GM21786 (cell line): ENCODE data around the gene PTCH2.
A peak's percentile ranks its signal among the peaks of the same experiment; 100 is the strongest.
"Not testable (repeated sequence)": the region's sequence is repeated elsewhere in the genome, so short reads cannot be mapped to it uniquely, and the experiment has no call there.

ENCODE experiments used
- ATAC-seq: cut with Tn5 transposase; IDR thresholded peaks from one replicate; pipeline ENCODE4 v1.9.1; 2021; ENCODE audit not compliant: unreplicated experiment

Gene PTCH2

DNA sequence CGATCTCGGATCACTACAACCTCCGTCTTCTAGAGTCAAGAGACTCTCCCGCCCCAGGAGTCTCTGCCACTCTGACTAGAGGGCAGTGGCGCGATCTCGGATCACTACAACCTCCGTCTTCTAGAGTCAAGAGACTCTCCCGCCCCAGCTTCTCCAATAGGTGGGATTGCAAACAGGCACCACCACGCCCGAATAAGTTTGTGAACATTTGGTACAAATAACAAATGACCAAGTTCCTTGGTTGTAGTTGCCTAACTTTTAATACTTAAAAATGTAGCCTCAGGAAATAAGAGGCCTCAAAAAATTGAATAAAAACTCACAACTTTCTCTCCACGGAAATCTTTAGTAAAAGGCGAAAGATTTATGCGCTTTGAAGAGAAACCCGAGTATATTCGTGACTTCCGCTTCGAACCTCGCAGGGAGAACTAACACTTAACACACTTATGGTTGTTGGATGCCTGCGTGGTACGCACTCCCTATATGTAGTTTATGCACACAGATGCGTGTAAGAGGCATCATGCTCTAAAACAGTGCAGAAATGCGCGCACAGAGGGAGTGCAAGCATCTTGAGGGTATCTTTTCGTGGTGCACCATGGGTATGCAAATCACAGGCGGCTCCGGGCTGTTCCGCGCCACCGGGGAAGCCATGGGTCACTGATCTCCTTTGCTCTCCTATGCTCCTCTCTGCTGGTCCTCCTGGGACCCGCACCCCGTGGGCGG, 23.3 kb downstream of the PTCH2 start:
- peak; percentile 71 for ATAC-seq

GRCh38 chr1:44819196-44819607, 23.9 kb downstream of the PTCH2 start:
- no peak for ATAC-seq

DNA sequence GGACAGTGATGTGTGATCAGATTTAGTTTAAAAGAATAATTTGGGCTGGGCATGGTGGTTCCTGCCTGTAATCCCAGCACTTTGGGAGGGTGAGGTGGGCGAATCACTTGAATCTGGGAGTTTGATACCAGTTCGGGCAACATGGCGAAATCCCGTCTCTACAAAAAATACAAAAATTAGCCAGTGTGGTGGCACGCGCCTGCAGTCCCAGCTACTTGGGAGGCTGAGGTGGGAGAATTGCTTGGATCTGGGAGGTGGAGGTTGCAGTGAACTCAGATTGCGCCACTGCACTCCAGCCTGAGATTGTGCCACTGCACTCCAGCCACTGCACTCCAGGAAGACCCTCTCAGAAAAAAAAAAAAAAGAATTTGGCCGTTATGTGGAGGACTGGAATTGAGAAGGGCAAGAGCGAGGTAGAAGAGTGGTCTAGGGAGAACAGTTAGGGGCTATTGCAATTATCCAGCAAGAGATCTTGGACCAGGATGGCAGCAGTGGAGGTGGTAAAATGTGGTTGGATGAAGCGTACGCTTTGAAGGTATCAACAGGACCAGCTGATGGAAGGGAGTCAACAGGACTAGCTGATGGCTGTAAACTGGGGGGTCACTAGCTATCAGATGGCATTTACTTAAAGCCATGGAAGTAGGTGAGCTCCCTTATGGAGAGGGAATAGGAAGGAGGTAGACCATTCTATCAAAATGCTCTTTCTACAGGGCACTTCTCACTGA, 25.1 kb downstream of the PTCH2 start:
- ATAC-seq = no peak

DNA sequence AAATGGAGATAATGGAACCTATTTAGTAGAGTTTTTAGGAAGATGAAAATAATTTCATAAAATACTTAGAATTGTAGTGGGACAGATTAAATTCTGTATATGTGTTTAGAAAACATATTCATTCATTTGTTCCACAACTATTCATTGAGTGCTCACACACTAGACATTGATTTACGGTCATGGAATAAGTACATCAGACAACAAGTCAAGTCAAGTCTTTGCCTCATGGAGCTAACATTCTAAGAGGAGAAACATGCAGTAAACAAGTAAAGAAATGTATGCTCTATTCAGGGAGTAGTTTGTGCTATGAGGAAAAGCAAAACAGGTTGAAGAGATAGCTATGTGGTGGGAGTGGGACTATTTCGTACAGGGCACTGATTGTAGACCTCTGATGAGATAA, 25.7 kb downstream of the PTCH2 start:
- no peak for ATAC-seq

GRCh38 chr1:44815926-44816325, 27.1 kb downstream of the PTCH2 start:
- not testable (repeated sequence) for ATAC-seq

DNA sequence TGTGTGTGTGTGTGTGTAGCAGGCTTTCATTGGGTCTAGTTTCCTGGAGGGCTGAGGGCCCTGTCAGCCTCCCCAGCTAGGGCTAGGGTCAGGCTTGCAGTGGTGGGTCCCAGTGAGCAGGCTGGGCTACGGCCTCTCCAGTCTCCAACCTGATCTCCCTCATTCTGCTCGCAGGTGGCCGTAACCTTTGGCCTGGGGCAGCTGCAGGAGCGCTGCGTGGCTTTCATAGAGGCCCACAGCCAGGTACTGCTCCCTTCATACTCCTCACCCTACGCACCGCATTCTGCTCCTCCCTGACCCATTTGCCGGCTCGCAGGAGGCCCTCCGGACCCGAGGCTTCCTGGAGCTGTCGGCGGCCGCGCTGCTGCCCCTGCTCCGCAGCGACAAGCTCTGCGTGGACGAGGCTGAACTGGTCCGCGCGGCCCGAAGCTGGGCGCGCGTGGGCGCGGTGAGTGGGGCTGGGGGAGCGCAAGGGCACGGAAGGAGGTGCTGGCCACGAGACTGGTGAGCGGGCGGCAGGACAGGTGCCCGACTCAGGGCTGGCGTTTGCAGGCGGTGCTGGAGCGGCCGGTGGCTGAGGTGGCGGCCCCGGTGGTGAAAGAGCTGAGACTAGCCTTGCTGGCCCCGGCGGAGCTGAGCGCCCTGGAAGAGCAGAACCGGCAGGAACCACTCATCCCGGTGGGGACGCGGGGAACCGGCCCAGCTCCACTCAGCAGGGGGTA, 30.1 kb downstream of the PTCH2 start:
- no peak for ATAC-seq

- ATAC-seq = no peak
Measured at GRCh38 chr1:44811234-44811633, 31.8 kb downstream of the PTCH2 start.

DNA sequence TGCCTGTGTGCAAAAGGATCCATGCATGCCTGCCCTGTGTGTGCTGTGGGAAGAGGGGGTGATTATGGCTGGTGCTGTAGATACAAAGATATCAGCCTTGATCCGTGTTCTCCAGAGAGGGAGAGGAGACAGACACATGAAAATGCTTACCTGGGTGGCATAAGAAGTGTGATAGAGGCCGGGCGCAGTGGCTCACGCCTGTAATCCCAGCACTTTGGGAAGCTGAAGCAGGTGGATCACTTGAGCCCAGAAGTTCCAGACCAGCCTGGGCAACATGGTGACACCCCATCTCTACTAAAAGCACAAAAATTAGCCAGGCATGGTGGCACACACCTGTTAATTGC, 32.3 kb downstream of the PTCH2 start:
- not testable (repeated sequence) for ATAC-seq

- no peak for ATAC-seq
Measured at GRCh38 chr1:44810101-44810761, 32.8 kb downstream of the PTCH2 start.

- peak; percentile 49 for ATAC-seq
Measured at GRCh38 chr1:44808938-44809917, 33.8 kb downstream of the PTCH2 start.

GRCh38 chr1:44808063-44808937, 34.8 kb downstream of the PTCH2 start, which contains the start of gene BTBD19:
Gene BTBD19, plus strand, starts transcription at chr1:44808523. Its CDS starts 298 bp downstream, at chr1:44808821.
- ATAC-seq = peak; percentile 30

DNA sequence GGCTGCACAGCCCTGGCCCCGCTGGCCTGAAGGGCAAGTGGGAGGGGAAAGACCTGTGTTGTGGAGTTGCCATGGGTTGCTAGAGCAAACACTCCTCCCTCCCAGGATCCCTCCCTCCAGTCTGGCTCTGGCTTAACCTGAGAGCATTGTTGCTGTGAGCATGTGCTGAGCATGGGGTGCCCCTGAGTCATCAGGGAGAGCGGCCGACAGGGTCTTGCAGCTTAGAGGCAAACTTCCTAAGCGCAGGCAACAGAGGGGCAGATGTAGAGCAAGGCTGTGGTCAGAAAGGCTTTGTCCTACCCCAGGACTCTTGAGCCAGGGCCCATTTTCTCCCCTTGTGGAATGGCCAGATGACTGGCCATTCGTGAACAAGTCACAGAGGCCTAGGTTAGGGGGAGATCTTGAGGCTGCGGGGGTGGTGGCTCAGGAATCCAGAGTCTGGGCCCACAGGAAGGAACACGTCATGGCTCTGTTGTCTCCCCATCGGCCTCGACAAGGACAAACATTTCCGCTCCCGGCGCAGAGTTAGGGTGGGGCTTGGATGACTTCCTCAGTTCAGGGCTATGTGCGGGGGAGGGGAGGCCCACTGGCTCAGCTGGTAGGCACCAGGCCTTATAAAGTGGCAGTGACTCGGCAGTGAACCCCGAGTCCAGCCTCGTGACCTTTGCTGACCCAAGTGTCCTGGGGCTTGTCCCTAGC, 35.5 kb downstream of the PTCH2 start:
- ATAC-seq = peak; percentile 39

DNA sequence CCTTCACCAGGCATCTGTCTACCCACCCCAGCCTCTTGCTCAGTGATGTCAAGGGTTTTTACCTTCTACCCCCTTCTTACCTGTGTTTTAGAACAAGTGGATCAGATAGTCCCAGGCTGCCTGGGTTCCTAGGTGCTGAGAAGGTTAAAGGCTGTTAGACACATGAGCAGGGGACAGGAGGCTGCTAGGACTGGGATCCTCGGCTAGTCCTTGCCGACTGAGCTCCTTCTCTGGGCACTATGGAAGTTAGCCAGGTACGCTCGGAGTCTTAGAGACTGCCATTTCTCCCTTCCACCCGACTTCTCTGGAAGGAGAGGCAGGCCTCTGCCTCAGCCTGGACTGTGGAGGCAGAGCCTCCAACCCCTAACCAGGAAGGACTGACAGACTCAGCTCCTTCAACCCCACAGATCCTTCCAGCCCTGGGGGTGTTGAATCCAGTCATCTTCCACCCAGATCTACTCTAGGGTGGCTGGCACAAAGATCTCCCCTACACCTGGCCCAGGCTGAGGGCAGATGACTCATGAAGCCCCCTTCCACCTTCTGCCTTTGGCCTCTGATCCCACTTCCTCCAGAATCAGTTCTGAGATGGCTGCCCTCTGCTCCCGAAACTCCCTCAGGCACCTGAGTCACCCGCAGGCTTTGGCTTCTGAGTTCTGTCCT, 36.2 kb downstream of the PTCH2 start, which contains the start of gene DYNLT4:
TSS of gene DYNLT4 (minus strand) at position 648 of the 660 bp plus-strand sequence. CDS start 683 bp downstream, outside the sequence.
- ATAC-seq = no peak

- ATAC-seq = no peak
Measured at GRCh38 chr1:44806025-44806703, 36.9 kb downstream of the PTCH2 start.

- ATAC-seq = no peak
Measured at GRCh38 chr1:44805311-44806024, 37.6 kb downstream of the PTCH2 start.

GRCh38 chr1:44803312-44804095, 39.5 kb downstream of the PTCH2 start:
- no peak for ATAC-seq
